ENCODE measurements around the gene KIAA1328. TPM values are rescaled to one million over a fixed set of nuclear protein-coding genes. Genes with fewer than 3 reads are reported as not detected.

The KIAA1328 gene
- total RNA-seq, 1 donor from 2014 or later, result 10.4 TPM

DNA sequence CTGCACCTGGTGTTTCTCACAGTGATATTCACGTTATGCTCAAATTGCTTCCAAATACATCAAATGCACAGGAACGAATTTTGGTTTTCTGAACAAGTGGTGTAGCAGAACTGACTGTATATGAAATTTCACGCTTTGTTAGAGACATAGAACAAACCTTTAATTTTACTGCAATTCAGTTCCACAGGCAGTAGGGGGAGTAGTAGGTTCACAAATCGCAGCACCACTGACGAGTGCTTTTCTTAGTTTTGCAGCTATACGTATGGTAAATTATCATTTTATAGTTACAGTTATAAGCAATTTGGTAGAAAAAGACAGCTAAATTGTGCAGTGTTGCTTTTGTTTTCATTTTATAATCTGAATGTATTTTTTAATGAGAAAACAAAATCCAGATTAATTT is 113.3 kb downstream of the KIAA1328 start:
- intact Hi-C loops (cut with micrococcal nuclease), result loop anchor here (10.0 kb wide), 1 partner anchor 533 kb away; no protein-coding TSS in a partner anchor

DNA sequence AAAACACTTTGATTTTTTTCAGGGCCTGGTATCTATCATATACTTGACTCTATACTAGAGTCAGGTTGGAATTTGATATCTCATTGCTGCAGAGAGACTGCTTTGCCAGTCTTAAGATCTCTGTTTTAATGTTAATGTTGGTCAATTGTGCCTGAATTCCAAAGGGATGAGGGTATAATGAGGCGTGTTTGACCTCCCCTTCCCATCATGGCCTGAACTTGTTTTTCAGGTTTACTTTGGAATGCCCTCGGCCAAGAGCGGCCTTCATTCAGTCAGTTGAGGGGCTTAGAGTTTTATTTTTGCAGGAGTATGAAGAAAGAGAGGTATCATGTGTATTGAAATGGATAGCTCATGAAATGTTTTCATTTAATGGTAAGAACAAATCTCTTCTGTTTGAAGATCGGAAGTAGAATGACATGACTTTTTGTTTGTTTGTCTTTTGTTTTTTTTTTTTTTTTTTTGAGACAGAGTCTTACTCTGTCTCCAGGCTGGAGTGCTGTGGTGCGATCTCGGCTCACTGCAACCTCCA is 119.0 kb downstream of the KIAA1328 start:
- intact Hi-C loops (cut with micrococcal nuclease), result loop anchor here (10.0 kb wide), 1 partner anchor 527 kb away; no protein-coding TSS in a partner anchor

DNA sequence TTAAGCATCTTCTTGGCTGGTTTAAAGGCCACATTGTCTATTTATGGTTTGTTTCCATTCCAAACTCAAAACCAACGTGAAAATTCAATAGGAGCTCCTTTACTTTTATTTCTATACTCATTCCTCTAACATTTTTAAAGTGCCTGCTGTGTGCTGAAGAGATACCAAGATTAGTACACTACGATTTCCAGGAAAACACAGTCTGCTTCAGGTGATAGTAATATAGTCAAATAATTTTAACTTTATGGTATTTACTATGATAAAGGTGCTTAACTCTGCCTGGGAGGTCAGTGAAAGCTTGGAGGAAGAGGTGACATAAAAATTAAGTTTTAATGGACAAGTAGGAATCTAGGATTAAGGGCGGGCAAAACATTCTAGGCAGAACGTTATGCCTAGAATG is 121.4 kb downstream of the KIAA1328 start:
- intact Hi-C loops (cut with micrococcal nuclease), result no loop called here

DNA sequence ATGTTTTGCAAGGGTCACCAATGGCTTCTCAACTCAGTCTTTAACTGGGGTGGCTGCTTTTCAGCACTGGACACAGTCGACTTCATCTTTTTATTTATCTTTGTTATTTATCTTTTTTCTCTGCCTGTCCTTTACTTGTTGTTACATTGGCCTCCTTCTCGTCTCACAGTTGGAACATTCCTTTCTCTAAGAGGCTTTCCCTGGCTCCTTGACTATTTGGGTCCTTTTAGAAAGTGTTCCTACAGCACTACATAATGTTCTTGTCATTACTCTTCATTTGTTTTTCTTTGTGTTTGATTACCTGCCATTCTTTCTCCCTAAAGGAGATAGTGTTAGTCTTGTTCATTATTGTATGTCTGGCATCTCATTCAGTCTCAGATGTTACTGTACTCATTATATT is 122.0 kb downstream of the KIAA1328 start:
- intact Hi-C loops (cut with micrococcal nuclease), result no loop called here

DNA sequence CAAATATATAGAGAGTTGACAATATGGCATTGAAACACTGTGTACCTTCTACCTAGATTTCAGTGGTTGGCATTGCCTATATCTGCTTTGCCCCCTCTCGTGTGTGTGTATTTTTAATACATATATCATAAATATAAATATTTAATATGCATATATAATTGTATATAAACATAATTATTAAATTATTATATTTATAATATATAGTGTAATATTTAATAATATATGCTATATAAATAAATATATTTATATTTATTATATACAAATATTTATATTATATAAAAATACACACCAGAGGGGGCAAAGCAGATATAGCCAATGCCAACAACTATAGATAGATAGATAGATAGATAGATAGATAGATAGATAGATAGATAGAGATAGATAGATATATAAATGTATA is 124.1 kb downstream of the KIAA1328 start:
- intact Hi-C loops (cut with micrococcal nuclease), result no loop called here

DNA sequence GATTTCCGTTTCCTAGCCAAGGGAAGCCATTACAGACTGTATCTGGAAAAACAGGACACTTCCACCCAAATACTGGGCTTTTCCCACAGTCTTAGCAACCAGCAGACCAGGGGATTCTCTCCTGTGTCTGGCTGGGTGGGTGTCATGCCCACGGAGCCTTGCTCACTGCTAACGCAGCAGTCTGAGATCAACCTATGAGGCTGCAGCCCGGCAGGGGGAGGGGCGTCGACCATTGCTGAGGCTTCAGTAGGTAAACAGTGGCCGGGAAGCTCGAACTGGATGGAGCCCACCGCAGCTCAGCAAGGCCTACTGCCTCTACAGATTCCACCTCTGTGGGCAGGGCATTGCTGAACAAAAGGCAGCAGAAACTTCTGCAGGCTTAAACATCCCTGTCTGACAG is 131.1 kb downstream of the KIAA1328 start:
- intact Hi-C loops (cut with micrococcal nuclease), result no loop called here

DNA sequence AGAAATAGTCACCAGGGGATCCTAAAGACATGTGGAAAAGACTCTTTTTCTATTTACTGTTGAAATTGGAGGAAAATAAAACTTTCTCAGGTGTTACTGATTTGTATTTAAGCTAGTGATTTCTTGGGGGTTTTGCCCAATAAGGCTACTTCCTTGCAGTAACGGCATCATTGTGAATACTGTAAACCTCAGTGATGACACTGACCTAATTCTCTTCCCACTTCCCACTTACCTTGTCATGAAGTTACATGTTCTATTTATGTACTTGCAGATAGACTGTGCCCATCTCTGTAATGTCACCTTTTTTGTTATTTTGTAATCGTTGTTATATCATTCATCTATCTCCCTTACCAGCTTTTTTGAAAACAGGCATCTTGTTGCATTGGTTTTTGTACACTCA is 134.5 kb downstream of the KIAA1328 start:
- intact Hi-C loops (cut with micrococcal nuclease), result no loop called here

DNA sequence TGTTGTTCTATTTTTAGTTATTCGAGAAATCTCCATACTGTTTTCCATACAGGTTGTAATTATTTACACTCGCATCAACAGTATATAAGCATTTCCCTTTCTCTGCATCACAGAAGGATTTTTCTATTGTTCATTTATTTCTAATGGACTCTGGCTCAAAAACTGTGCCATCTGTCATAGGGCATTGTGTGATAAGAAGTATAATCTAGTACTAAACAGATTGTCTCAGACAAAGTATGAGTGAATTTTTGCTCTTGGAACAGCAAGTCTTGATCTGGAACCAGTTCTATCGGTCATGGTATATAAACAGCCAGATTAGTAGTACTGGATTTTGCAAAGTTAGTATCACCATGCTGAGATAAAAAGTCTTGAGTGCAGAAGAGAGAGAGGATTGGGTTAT is 145.8 kb downstream of the KIAA1328 start:
- intact Hi-C loops (cut with micrococcal nuclease), result no loop called here

DNA sequence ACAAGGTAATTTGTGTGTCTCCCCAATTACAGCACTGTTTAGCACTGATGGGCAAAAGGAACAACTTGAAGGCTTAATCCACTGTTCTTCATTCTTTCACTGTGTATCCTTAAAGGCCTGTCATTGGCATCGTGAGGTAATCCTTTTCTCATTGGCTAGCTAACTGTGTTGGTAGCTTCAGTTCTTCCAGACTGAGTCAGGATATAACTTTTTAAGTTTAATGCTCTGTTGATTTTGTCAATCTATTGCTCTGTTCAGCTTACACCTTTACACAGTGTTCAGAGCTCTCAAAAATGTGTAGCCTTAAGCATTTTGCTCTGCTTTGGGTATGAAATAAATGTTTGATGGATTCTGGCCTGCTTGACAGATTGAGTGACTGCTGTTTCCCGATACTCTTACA is 148.2 kb downstream of the KIAA1328 start:
- intact Hi-C loops (cut with micrococcal nuclease), result no loop called here

DNA sequence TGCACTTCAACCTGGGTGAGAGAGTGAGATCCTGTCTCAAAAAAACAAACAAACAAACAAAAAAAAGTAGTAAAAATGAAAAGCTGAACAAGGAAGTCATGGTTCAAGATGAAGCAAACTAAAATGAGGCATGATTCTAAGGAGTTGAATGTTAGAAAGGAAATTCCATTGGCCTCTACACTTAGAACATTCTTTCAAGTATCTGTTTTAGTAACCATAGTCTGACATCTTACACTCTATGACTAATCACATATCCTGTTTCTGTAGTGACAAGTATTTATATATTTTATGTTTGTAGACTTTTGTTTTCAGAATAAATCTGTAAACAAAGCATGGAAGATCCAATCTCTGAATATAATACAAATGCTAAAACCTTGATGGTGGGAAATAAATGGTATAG is 164.1 kb downstream of the KIAA1328 start:
- intact Hi-C loops (cut with micrococcal nuclease), result no loop called here

DNA sequence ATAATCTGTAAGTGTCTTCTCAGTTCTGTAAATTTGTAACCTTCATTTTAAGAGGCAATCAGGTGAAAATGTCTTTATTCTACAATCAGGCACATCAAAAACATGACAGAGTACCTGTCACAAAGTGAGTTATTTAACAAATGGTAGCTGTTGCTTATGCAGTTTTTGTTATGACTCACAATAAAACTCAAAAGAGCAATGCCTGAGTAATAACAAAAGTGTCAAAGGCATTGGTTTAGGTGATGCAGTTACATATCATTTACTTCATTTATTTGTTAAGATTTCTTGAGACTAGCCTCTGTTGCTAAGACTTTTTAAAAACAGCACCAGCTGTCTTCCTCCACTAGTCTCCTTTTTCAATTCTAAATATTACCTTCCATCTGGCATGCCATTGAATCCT is 177.8 kb downstream of the KIAA1328 start:
- intact Hi-C loops (cut with micrococcal nuclease), result no loop called here

DNA sequence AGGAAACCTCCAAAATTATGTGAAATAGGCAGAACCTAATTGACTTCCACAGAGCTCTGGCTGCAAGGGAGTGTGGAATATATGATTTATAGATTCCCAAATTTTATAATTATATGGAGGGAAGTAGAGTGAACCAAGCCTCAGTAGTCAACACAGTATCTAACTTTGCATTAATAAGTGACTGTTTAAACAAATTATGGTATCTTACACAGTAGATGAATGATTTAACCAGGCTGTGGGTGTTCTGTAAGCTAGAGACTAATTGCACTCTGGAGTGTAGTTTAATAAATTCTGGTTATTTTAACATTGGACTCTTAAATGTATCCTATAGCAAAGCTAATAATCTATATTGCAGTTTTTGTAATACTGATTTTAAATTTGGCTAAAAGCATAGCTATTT is 183.5 kb downstream of the KIAA1328 start:
- intact Hi-C loops (cut with micrococcal nuclease), result no loop called here

DNA sequence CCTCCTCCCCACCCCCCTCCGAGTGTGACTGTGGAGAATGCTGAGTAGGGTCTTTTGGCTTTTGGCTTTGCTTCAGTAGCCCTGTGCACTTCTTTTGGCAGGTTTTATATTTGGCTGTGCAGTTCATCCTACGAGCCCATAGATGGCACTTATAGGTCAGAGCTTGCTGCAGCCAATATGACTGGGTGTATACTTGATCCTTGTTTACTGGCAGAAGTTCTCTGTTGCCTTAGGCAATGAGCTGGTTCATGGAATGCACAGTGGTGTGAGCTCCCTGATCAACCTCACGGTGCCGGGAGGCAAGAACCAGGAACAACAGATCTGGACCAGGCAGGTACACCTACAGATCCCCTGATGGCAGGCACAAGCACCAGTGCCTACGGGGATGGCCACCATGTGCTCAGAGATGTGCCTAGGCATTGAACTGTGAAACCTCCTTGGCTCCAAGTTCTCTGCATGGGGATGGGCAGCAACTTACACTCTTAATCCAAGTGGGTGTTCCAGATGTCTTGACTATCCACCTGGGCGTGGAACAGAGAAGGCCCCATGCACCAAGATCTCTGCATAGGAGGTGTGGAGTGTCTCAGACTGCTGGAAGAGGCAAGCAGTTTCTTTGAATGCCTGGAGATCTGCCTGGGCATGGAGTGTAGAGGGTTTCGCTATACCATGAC is 190.4 kb downstream of the KIAA1328 start:
- intact Hi-C loops (cut with micrococcal nuclease), result no loop called here

DNA sequence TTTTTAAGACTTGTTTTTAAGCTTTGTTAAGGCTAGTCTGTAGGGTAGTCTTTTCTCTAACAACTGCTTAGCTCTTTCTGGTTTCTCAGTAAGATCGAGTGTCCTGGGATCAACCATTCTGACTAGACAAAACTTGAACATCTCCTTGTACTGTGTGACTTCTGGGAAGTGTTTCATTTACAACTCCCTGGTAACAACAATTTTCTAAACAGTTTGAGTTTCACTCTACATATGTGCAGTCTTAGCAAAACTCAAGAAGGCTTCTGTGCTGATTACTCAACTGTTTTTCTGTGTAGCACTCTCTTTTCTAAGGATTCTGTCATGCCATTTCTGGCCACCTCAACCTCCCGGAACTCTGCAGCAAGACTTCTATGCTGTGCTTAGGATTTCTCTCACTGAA is 204.5 kb downstream of the KIAA1328 start:
- intact Hi-C loops (cut with micrococcal nuclease), result no loop called here

DNA sequence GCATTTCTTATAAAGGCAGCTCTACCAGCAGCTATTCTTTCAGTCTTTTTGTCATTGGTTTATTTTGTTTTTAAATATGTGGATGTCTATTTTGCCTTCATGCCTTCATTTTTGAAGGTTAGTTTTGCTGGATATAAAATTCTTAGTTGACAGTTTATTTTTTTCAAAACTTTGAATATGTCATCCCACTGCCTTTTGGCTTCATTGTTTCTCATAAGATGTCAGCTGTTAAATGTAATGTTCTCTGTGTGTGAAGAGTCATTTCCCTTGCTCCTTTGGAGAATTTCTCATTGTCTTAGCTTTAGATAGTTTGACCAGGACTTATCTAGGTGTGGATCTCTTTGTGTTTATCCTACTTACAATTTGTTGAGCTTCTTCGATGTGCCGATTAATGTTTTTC is 213.5 kb downstream of the KIAA1328 start:
- intact Hi-C loops (cut with micrococcal nuclease), result no loop called here

DNA sequence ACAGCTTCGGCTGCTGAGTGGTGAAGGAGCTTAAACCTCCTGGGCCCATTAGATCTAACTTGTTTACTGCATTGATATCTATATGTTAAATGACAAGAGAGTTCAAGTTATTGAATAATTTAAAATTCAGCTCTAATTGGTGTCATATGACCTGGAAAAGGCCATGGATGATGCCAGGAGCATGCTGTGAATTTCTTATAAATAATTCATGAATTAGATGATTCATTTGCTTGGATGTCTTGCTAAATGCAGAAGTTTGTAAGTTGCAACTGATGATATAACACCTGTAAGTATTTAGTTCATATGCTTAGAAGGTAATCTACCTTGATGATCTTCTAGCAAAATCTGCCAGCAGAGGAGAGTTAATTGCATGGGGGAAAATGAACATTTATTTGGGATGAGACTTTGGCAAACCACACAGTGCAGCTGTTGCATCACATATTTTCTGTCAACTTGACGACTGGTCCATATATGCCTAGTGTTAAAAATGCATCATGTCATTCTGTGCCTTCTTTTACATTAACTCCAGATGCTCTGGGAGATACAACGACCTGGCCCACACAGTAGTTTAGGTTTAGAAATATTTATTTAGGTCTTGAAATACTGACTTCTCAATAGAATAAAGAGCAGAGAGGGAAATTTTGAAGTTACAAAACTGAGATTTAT is 226.3 kb downstream of the KIAA1328 start:
- intact Hi-C loops (cut with micrococcal nuclease), result no loop called here

DNA sequence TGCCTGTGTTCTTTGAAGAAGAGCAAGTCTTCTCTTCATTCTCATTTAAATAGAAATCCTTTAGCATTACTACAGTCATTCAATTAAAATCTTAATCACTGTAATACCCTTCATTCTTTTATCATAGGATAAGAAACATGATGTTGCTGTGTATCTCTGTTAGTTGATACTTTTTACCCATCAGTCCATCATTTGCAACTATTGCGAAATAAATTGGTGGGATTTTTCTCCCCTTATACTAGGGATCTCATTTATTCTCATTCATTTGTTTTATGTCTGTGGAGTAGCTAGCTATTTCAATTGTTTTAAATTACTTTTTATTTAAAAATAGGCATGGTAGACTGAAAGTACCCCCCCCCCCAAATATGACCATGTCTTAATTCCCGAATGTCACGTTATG is 235.3 kb downstream of the KIAA1328 start:
- intact Hi-C loops (cut with micrococcal nuclease), result no loop called here

DNA sequence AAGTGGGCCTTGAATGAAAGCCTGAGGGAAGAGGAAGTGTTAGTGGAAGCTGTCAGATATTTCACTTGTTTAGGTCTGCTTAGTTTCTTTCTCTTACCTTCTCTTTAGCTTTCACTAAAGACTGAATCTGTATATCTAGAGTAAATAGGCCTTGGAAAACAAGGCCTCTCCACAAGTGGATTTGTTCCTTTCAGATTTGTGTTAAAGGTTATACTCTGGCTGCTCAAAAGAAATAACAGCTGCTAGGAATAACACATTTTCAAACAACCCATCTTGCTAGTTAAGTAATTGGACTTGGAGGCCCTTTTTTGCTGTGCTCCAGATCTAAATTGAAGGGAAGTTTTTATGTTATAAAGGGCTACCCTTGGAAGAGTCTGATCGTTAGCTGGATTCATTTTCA is 236.3 kb downstream of the KIAA1328 start:
- intact Hi-C loops (cut with micrococcal nuclease), result no loop called here

DNA sequence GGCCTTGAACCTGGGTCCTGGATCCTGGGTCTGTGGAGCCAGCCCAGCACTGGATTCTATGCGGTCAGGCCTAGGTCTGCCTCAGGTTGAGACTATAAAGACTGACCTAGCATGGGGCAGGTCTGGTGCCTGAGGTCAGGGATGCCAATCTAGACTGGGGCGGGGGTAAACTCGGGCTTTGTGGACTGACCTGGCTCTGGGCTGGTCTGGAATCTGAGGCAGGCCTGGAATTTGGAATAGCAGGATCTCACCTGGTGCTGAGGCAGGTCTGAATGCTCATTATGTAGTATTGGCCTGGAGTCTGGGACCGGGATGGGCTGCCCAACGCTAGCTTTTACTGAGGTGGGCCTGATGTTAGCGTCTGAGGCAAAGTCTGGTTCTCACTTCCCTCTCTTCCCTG is 256.0 kb downstream of the KIAA1328 start:
- intact Hi-C loops (cut with micrococcal nuclease), result no loop called here

DNA sequence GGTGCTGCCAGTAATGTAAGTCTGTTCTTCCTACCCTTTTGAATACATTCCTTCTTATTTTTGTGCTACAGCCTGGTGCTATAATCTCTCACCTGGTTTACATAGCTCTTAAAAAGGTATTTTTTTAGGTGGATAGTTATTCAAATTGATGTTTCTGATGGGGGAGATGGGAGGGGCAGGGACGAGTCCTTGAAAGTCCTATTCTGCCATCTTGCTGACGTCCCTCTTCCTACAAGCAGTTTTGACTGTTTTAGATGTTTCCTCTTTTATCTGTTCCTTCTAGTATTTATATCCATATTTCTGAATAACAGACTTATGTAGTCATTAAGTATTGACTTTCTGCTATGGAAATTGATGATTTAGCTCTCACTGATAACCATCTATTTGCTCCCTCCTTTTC is 256.4 kb downstream of the KIAA1328 start:
- intact Hi-C loops (cut with micrococcal nuclease), result no loop called here

DNA sequence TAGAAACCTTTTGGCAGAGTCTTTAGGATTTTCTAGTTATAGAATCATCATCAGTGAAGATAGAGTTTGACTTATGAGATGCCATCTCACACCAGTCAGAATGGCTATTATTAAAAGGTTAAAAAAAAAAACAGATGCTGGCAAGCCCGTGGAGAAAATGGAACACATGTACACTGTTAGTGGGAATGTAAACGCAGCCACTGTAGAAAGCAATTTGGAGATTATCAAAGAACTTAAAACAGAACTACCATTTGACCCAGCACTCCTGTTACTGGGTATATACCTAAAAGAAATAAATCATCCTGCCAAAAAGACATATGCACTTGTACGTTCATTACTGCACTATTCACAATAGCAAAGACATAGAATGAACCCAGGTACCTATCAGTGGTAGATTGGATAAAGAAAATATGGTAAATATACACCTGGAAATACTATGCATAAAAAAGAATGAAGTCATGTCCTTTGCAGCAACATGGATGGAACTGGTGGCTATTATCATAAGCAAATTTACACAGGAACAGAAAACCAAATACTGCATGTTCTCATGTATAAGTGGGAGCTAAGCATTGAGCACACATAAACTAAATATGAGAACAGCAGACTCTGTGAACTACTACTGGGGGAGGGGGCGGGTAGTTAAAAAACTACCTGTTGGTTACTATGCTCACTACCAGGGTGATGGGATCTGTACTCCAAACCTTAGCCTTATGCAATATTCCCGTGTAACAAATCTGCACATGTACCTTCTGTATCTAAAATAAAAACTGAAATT is 279.0 kb downstream of the KIAA1328 start:
- intact Hi-C loops (cut with micrococcal nuclease), result no loop called here

DNA sequence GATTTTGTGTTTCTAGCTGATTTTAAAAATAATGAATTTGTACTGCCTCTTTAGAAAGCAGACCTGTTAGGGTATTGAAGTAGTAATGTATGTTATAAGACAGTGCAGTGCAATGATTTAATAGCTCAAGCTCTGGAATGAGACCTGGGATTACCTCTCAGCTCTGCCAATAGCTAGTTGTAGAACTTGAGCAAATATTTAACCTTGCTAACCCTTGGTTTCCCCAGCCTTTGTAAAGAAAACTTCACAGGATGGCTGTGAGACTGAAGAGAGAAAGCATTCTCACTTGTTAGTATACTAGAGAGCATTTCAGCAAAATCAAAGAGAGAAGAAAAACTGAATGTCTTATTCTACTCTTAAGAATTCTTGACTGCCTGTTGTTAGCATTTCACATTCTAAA is 293.9 kb downstream of the KIAA1328 start:
- intact Hi-C loops (cut with micrococcal nuclease), result no loop called here
